ENCODE data around the gene PRKN. TPM values are rescaled to one million over a fixed set of nuclear protein-coding genes. Genes with fewer than 3 reads are reported as not detected.

The PRKN gene
- total and polyA plus RNA-seq, 2 donors (not counting 1 experiment from before 2014, with no cell fraction given) = 0.43 to 4.6 TPM

DNA sequence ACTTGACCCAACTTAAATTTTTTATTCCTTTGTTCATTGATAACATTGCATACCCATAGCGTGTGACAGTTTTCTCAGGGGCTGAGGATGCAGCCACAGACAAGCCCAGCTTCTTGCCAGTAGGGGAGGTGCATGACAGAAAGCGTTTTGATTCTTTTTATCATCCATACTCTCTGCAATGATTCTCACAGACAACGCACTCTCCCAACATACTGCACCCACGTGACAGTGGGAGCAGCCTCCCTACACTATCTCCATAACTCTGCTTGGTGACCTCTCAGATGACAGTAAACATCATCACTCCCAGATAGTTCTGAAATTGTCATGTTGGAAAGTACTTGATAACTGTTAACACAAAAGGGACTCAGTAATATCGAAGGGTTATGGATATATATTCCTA is 972.5 kb downstream of the PRKN start:
- TF ChIP-seq, protein P1, sequence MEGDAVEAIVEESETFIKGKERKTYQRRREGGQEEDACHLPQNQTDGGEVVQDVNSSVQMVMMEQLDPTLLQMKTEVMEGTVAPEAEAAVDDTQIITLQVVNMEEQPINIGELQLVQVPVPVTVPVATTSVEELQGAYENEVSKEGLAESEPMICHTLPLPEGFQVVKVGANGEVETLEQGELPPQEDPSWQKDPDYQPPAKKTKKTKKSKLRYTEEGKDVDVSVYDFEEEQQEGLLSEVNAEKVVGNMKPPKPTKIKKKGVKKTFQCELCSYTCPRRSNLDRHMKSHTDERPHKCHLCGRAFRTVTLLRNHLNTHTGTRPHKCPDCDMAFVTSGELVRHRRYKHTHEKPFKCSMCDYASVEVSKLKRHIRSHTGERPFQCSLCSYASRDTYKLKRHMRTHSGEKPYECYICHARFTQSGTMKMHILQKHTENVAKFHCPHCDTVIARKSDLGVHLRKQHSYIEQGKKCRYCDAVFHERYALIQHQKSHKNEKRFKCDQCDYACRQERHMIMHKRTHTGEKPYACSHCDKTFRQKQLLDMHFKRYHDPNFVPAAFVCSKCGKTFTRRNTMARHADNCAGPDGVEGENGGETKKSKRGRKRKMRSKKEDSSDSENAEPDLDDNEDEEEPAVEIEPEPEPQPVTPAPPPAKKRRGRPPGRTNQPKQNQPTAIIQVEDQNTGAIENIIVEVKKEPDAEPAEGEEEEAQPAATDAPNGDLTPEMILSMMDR (conservative IDR thresholded peaks at IDR 0.05 in 1 of 2, IDR thresholded peaks at IDR 0.05 in 1 of 2; ENCODE audit: low read depth in 1 of 2, low read length in 2 of 2) = no peak
- no peak for TF ChIP-seq EZH2 (IDR thresholded peaks at IDR 0.05; ENCODE audit: low read length, missing control alignments)
- H2AFZ ChIP-seq (ENCODE audit: low read length) = no peak overlapping the region

GRCh38 chr6:161750686-161751085 is 976.9 kb downstream of the PRKN start:
- no peak overlapping the region for H3K27ac ChIP-seq (ENCODE audit: insufficient read depth, low read length)
- H2AFZ ChIP-seq (ENCODE audit: low read length) = no peak overlapping the region
- no peaks in the 10 kb centered on the region for H3K36me3 ChIP-seq (ENCODE audit: control insufficient read depth, insufficient read depth, low read length)
- H3K79me2 ChIP-seq (ENCODE audit: control insufficient read depth, insufficient read depth, low read length) = no peaks in the 10 kb centered on the region
- H3K4me2 ChIP-seq (ENCODE audit: extremely low read depth, insufficient read depth, low read length) = no peak overlapping the region
- no peaks in the 10 kb centered on the region for H3K4me1 ChIP-seq (ENCODE audit: control insufficient read depth, extremely low read depth, insufficient read depth, low read length)
- H3K9me3 ChIP-seq (ENCODE audit: control insufficient read depth, insufficient read depth, low read depth, low read length) = no peaks in the 10 kb centered on the region
- no peak overlapping the region for H3K9ac ChIP-seq (ENCODE audit: insufficient read depth, low read length)
- H4K20me1 ChIP-seq (ENCODE audit: control insufficient read depth, extremely low read depth, insufficient read depth, low read length) = no peaks in the 10 kb centered on the region
- no peaks in the 10 kb centered on the region for H3K27me3 ChIP-seq (ENCODE audit: control insufficient read depth, insufficient read depth, low read length)
- TF ChIP-seq EZH2 (IDR thresholded peaks at IDR 0.05; ENCODE audit: low read length, missing control alignments) = no peak
- TF ChIP-seq, protein P1 (conservative IDR thresholded peaks at IDR 0.05 in 1 of 2, IDR thresholded peaks at IDR 0.05 in 1 of 2; ENCODE audit: low read depth in 1 of 2, low read length in 2 of 2) = no peak
- peak in 1 of 2 donors; percentile 45 for DNase-seq (ENCODE audit: low read depth in 2 of 2)
- no peak overlapping the region for H3K4me3 ChIP-seq (replicated peaks in 1 of 4; ENCODE audit: control extremely low read depth in 1 of 4, insufficient read depth in 1 of 4, low read depth in 3 of 4, low read length in 4 of 4)

More for the DNA sequence above, 972.5 kb downstream of the PRKN start:
- no peaks in the 10 kb centered on the region for H3K27me3 ChIP-seq (ENCODE audit: control insufficient read depth, insufficient read depth, low read length)
- H3K36me3 ChIP-seq (ENCODE audit: control insufficient read depth, insufficient read depth, low read length) = no peaks in the 10 kb centered on the region
- H4K20me1 ChIP-seq (ENCODE audit: control insufficient read depth, extremely low read depth, insufficient read depth, low read length) = no peaks in the 10 kb centered on the region
- no peak overlapping the region for H3K4me3 ChIP-seq (replicated peaks in 1 of 4; ENCODE audit: control extremely low read depth in 1 of 4, insufficient read depth in 1 of 4, low read depth in 3 of 4, low read length in 4 of 4)
- no peak overlapping the region for H3K9ac ChIP-seq (ENCODE audit: insufficient read depth, low read length)
- no peak overlapping the region for H3K4me2 ChIP-seq (ENCODE audit: extremely low read depth, insufficient read depth, low read length)
- H3K9me3 ChIP-seq (ENCODE audit: control insufficient read depth, insufficient read depth, low read depth, low read length) = no peaks in the 10 kb centered on the region
- no peaks in the 10 kb centered on the region for H3K79me2 ChIP-seq (ENCODE audit: control insufficient read depth, insufficient read depth, low read length)
- H3K4me1 ChIP-seq (ENCODE audit: control insufficient read depth, extremely low read depth, insufficient read depth, low read length) = no peaks in the 10 kb centered on the region
- H3K27ac ChIP-seq (ENCODE audit: insufficient read depth, low read length) = no peak overlapping the region
- no peak for DNase-seq (ENCODE audit: low read depth in 2 of 2)

- Histone ChIP-seq H4K20me1 (ENCODE audit: control insufficient read depth, extremely low read depth, insufficient read depth, low read length) (no peaks in the 10 kb centered on the region), H3K36me3 (ENCODE audit: control insufficient read depth, insufficient read depth, low read length) (no peaks in the 10 kb centered on the region), H3K4me2 (ENCODE audit: extremely low read depth, insufficient read depth, low read length) (no peak overlapping the region), H3K27ac (ENCODE audit: insufficient read depth, low read length) (no peak overlapping the region), H3K79me2 (ENCODE audit: control insufficient read depth, insufficient read depth, low read length) (no peaks in the 10 kb centered on the region), H3K9me3 (ENCODE audit: control insufficient read depth, insufficient read depth, low read depth, low read length) (no peaks in the 10 kb centered on the region), H3K4me1 (ENCODE audit: control insufficient read depth, extremely low read depth, insufficient read depth, low read length) (no peaks in the 10 kb centered on the region), H3K4me3 (replicated peaks in 1 of 4; ENCODE audit: control extremely low read depth in 1 of 4, insufficient read depth in 1 of 4, low read depth in 3 of 4, low read length in 4 of 4) (no peak overlapping the region), H3K9ac (ENCODE audit: insufficient read depth, low read length) (no peak overlapping the region), H2AFZ (ENCODE audit: low read length) (no peak overlapping the region), H3K27me3 (ENCODE audit: control insufficient read depth, insufficient read depth, low read length) (no peaks in the 10 kb centered on the region)
- no peak for DNase-seq (ENCODE audit: low read depth in 2 of 2)
- no peak for TF ChIP-seq EZH2 (IDR thresholded peaks at IDR 0.05; ENCODE audit: low read length, missing control alignments)
- TF ChIP-seq, protein P1 (conservative IDR thresholded peaks at IDR 0.05 in 1 of 2, IDR thresholded peaks at IDR 0.05 in 1 of 2; ENCODE audit: low read depth in 1 of 2, low read length in 2 of 2) = no peak
Measured at GRCh38 chr6:161749576-161749975, 978.0 kb downstream of the PRKN start.

Measured in fibroblast of lung (primary cell).